Tibial nerve (tissue), 4 donors: ENCODE data around the gene RAB30. TPM values are rescaled to one million over a fixed set of nuclear protein-coding genes. Genes with fewer than 3 reads are reported as not detected.
"Not testable (repeated sequence)": the region's sequence is repeated elsewhere in the genome, so short reads cannot be mapped to it uniquely, and the experiment has no call there.

Experiments
- DNase-seq, 2 donors: peaks; one replicate each; pipeline ENCODE4 v3.0.0-alpha.2; 2019; ENCODE audit warnings: low spot score in 2 of 2
- H3K27ac ChIP-seq, 4 donors: fragments of 200-600 bp; sonication (generic) in 3 of 4; one replicate each; pipeline ENCODE4 v1.5.1; 2017 to 2019; ENCODE audit warnings: mild to moderate bottlenecking in 1 of 4
- H3K27me3 ChIP-seq, 2 donors: fragments of 200-600 bp; sonication (generic) in 1 of 2; one replicate each; pipeline versions ENCODE4 v1.5.1 to v1.6.0; 2017 to 2019
- H3K36me3 ChIP-seq, 3 donors: fragments of 200-600 bp; sonication (generic); one replicate each; pipeline ENCODE4 v1.5.1; 2018 to 2019
- H3K4me1 ChIP-seq, 4 donors: fragments of 200-600 bp; sonication (generic) in 3 of 4; one replicate each; pipeline ENCODE4 v1.5.1; 2017 to 2019
- H3K4me3 ChIP-seq, 4 donors: fragments of 200-600 bp; sonication (generic) in 3 of 4; one replicate each; pipeline ENCODE4 v1.5.1; 2017 to 2019; ENCODE audit warnings: mild to moderate bottlenecking in 1 of 4, moderate library complexity in 1 of 4
- H3K9me3 ChIP-seq, 4 donors: fragments of 200-600 bp; sonication (generic) in 3 of 4; one replicate each; pipeline ENCODE4 v1.5.1; 2017 to 2019
- EP300 ChIP-seq, 2 donors: sonication (generic); formaldehyde crosslinking; IDR thresholded peaks; one replicate each; pipeline ENCODE4 v1.6.1; 2017; ENCODE audit warnings: antibody characterized with exemption in 2 of 2, mild to moderate bottlenecking in 1 of 2
- POLR2A ChIP-seq, 2 donors: fragments of 450-650 bp; IDR thresholded peaks; one replicate each; pipeline ENCODE4 v1.6.1; 2017; ENCODE audit warnings: antibody characterized with exemption in 2 of 2, mild to moderate bottlenecking in 2 of 2, moderate library complexity in 2 of 2
- WGBS, 2 donors: methylation state at CpG; one replicate each; pipeline ENCODE4 v1.1.5; 2018; 5-methylcytosine and 5-hydroxymethylcytosine counted together
- total RNA-seq, 4 donors: library from RNA; depleted of rRNA; stranded (reverse); fragments of >200 nt; gene quantifications; one replicate each; pipeline ENCODE4 v1.1.0, GENCODE V29; 2016
- TF ChIP-seq, protein P1 (sequence below), 5 experiments: fragments of 200-600 bp in 3 of 5; fragments of 450-650 bp in 2 of 5; sonication (generic) in 3 of 5; IDR thresholded peaks; one replicate each; pipeline ENCODE4 v1.5.1; 2016 to 2019; ENCODE audit warnings: antibody characterized with exemption in 5 of 5, mild to moderate bottlenecking in 3 of 5, moderate library complexity in 2 of 5

RAB30 gene
- total RNA-seq, 4 donors from 2014 or later: 19.8 to 50.4 (median 31.2) TPM

DNA sequence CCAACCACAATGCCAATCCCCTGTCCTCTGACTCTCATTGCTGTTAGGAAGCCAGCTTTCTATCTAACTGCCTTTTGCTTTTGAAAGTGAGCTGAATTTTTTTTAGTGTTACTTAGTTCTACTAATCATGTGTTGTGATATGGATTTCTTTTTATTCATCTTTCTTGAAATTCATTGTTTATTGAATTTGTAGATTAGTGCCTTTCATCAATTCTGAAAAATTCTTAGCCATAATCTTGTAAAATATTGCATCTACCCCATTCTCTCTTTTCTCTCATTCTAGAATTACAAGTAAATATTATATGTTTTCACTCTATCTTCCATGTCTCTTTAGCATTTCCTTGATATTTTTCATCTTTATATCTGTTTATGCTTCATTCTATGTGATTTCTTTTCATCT is 122.3 kb downstream of the RAB30 start:
- no peaks in the 10 kb centered on the region for H3K36me3 ChIP-seq
- H3K27ac ChIP-seq: no peak overlapping the region
- no peak overlapping the region for H3K4me3 ChIP-seq
- H3K27me3 ChIP-seq: no peaks in the 10 kb centered on the region
- peaks cover 0 to 7% (median 0%) of the 10 kb centered on the region in 4 donors for H3K9me3 ChIP-seq
- no peak for DNase-seq
- no peak for TF ChIP-seq POLR2A (IDR thresholded peaks at IDR 0.05)
- TF ChIP-seq EP300 (IDR thresholded peaks at IDR 0.05): no peak
- TF ChIP-seq, protein P1, sequence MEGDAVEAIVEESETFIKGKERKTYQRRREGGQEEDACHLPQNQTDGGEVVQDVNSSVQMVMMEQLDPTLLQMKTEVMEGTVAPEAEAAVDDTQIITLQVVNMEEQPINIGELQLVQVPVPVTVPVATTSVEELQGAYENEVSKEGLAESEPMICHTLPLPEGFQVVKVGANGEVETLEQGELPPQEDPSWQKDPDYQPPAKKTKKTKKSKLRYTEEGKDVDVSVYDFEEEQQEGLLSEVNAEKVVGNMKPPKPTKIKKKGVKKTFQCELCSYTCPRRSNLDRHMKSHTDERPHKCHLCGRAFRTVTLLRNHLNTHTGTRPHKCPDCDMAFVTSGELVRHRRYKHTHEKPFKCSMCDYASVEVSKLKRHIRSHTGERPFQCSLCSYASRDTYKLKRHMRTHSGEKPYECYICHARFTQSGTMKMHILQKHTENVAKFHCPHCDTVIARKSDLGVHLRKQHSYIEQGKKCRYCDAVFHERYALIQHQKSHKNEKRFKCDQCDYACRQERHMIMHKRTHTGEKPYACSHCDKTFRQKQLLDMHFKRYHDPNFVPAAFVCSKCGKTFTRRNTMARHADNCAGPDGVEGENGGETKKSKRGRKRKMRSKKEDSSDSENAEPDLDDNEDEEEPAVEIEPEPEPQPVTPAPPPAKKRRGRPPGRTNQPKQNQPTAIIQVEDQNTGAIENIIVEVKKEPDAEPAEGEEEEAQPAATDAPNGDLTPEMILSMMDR (IDR thresholded peaks at IDR 0.05): no peak
- no peaks in the 10 kb centered on the region for H3K4me1 ChIP-seq

DNA sequence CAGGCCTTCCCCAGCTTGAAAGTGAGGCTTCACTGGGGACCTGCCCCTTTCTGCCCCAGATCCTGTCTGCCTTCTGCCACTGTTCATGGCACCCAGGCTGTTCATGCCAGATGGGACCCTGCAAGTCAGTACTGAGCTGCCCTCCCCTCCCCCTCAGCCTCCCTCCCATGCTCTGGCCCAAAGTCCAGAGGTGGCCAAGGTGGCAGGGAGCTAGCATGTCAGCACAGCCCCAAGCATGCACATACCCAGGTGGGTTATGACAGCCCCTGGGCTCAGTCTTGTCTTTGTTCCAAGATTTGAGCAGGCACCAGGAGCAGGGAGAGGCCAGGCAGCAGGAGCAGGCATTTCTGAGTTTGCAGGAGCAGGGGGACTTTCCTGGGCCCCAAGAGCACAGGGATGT is 126.0 kb downstream of the RAB30 start:
- Histone ChIP-seq H3K9me3 (peaks cover 0 to 4% (median 0%) of the 10 kb centered on the region in 4 donors), H3K27ac (no peak overlapping the region), H3K27me3 (no peaks in the 10 kb centered on the region), H3K4me3 (no peak overlapping the region), H3K36me3 (no peaks in the 10 kb centered on the region), H3K4me1 (no peaks in the 10 kb centered on the region)
- DNase-seq: no peak
- TF ChIP-seq, protein P1 (IDR thresholded peaks at IDR 0.05): no peak

GRCh38 chr11:82945041-82945440 is 126.7 kb downstream of the RAB30 start:
- H3K4me3 ChIP-seq, DNase-seq, H3K36me3 ChIP-seq, H3K27ac ChIP-seq, H3K9me3 ChIP-seq, H3K4me1 ChIP-seq, H3K27me3 ChIP-seq: not testable (repeated sequence)
- WGBS, 2 donors: 91 to 92% methylated on average over 1 of the region's 1 CpG

DNA sequence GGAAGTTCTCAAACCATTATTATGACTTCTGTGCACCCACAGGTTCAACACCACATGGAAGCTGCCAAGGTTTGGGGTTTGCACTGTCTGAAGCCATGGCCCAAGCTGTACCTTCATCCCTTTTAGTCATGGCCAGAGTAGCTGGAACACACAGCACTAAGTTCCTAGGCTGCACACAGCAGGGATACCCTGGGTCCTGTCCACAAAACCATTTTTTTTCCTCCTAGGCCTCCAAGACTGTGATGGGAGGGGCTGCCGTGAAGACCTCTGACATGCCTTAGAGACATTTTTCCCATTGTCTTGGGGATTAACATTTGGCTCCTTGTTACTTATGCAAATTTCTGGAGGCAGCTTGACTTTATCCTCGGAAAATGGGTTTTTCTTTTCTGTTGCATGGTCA is 127.5 kb downstream of the RAB30 start:
- no peaks in the 10 kb centered on the region for H3K27me3 ChIP-seq
- no peaks in the 10 kb centered on the region for H3K36me3 ChIP-seq
- WGBS, 2 donors: 56 to 72% methylated on average over 2 of the region's 2 CpGs
- H3K27ac ChIP-seq: no peak overlapping the region
- no peaks in the 10 kb centered on the region for H3K4me1 ChIP-seq
- no peak for TF ChIP-seq POLR2A (IDR thresholded peaks at IDR 0.05)
- TF ChIP-seq, protein P1 (IDR thresholded peaks at IDR 0.05): no peak
- no peak for TF ChIP-seq EP300 (IDR thresholded peaks at IDR 0.05)
- H3K4me3 ChIP-seq: no peak overlapping the region
- H3K9me3 ChIP-seq: no peaks in the 10 kb centered on the region
- DNase-seq: no peak

DNA sequence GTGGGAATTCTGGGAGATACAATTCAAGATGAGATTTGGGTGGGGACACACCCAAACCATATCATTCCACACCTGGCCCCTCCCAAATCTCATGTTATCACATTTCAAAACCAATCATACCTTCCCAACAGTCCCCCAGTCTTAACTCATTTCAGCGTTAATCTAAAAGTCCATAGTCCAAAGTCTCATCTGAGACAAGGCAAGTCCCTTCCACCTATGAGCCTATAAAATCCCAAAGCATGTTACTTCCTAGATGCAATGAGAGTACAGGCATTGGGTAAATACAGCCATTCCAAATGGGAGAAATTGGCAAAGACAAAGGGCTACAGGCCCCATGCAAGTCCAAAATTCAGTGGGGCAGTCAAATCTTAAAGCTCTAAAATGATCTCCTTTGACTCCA is 128.3 kb downstream of the RAB30 start:
- DNase-seq, H3K27me3 ChIP-seq, H3K4me1 ChIP-seq, H3K27ac ChIP-seq, H3K4me3 ChIP-seq, H3K36me3 ChIP-seq, H3K9me3 ChIP-seq: not testable (repeated sequence)
- 97% methylated on average over 1 of the region's 1 CpG for WGBS, 2 donors

DNA sequence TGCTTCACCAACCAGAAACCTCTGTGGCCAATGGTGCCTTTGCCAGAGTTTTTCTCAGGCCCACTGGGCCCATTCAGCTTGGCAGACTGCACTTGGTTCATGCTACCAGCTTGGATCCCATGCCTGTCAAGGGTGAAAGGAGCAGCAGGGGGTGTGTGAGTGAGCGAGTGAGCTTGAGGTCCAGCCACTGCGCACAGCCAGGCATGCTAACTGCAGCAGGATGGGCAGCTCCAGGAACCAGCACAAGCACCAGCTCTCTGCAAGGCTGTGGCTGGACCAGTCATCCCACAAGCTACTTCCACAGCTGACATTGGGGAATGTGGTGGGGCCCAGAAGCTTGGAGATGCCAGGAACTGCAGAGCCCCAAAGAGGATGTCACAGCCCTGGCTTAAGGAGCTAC is 129.3 kb downstream of the RAB30 start:
- TF ChIP-seq, protein P1 (IDR thresholded peaks at IDR 0.05): no peak
- TF ChIP-seq EP300 (IDR thresholded peaks at IDR 0.05) (no peak), POLR2A (IDR thresholded peaks at IDR 0.05) (no peak)
- no peak overlapping the region for H3K27ac ChIP-seq

More for the DNA sequence above, 129.3 kb downstream of the RAB30 start:
- Histone ChIP-seq H3K27me3 (no peaks in the 10 kb centered on the region), H3K36me3 (no peaks in the 10 kb centered on the region), H3K4me3 (no peak overlapping the region), H3K9me3 (no peaks in the 10 kb centered on the region), H3K4me1 (no peaks in the 10 kb centered on the region)
- 92 to 94% methylated on average over 2 of the region's 2 CpGs for WGBS, 2 donors
- DNase-seq: no peak
